ENCODE data around the gene ETNK2. TPM values are rescaled to one million over a fixed set of nuclear protein-coding genes. Genes with fewer than 3 reads are reported as not detected.
A peak's percentile ranks its signal among the peaks of the same experiment; 100 is the strongest.

ETNK2 gene
- total RNA-seq, 6 donors from 2014 or later, result 3.2 to 8.9 (median 6.0) TPM; not detected in 1

DNA sequence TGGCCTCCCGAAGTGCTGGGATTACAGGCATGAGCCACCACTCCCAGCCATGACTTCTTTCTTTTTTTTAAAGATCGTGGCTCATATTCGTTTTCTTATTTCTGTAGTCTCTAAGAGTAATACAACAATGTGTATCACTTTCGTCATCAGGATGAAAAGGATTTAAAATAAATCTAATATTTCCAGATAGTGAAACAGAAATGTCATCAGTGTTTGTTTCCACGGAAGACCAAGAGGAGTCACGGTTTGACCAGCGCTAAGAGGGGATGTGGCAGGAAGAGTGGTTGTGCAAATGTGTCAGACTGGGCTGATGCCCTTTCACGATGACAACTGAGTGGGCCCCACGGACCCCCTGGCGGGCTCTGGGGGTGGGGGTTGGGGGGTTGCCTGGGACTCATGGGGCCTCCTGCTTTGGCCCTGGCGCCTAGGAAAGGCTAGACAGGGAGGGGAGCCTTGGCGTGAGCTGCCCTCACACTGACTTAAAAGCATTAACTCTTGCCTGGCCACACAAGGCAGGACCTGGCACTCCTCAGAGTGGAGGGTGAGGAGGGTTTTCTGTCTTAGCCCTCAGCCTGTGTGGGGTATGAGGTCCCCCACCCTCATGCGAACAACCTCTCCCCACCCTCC, 70.6 kb downstream of the ETNK2 start:
- DNase-seq (peak in 1 of 2 donors; percentile 50), ATAC-seq (ENCODE audit: low FRiP score in 2 of 2) (peak in 1 of 2 donors; percentile 12)
- TF ChIP-seq EP300 (IDR thresholded peaks at IDR 0.05) (no peak), POLR2AphosphoS5 (IDR thresholded peaks at IDR 0.05) (no peak), POLR2A (IDR thresholded peaks at IDR 0.05) (no peak)
- TF ChIP-seq, protein P1, sequence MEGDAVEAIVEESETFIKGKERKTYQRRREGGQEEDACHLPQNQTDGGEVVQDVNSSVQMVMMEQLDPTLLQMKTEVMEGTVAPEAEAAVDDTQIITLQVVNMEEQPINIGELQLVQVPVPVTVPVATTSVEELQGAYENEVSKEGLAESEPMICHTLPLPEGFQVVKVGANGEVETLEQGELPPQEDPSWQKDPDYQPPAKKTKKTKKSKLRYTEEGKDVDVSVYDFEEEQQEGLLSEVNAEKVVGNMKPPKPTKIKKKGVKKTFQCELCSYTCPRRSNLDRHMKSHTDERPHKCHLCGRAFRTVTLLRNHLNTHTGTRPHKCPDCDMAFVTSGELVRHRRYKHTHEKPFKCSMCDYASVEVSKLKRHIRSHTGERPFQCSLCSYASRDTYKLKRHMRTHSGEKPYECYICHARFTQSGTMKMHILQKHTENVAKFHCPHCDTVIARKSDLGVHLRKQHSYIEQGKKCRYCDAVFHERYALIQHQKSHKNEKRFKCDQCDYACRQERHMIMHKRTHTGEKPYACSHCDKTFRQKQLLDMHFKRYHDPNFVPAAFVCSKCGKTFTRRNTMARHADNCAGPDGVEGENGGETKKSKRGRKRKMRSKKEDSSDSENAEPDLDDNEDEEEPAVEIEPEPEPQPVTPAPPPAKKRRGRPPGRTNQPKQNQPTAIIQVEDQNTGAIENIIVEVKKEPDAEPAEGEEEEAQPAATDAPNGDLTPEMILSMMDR (IDR thresholded peaks at IDR 0.05), result no peak
- H3K36me3 ChIP-seq, result no peaks in the 10 kb centered on the region
- H3K4me1 ChIP-seq, result peaks cover 95% of the 10 kb centered on the region in 4 donors
- H3K9me3 ChIP-seq, result no peaks in the 10 kb centered on the region
- peak overlapping the region in 2 of 4 donors; percentile 0 to 7 for H3K4me3 ChIP-seq
- 24 to 25% methylated on average over 11 to 12 of the region's 13 CpGs for WGBS, 2 donors
- H3K27ac ChIP-seq, result peak overlapping the region; percentile 82 to 92 (median 92)
- H3K27me3 ChIP-seq, result no peaks in the 10 kb centered on the region

Other genes with a start within 250 kb of the ETNK2 start
- 10 to 100 TPM; 33.8 to 76.5 (median 63.9) TPM for gene SOX13, start 78.9 kb downstream of the ETNK2 start, total RNA-seq
- under 1 TPM in 3 of 6 donors, not detected in 3; 0.64 to 0.76 (median 0.66) TPM for gene REN, start 14.3 kb upstream of the ETNK2 start, total RNA-seq
- gene KISS1, start 44.4 kb upstream of the ETNK2 start, total RNA-seq, result 1 to 10 TPM in 1 of 6 donors, under 1 TPM in 1, not detected in 4; 0.91 to 6.5 TPM
- gene GOLT1A, start 61.9 kb upstream of the ETNK2 start, total RNA-seq, result 10 to 100 TPM in 3 of 6 donors, 1 to 10 TPM in 2, not detected in 1; 7.5 to 18.5 (median 10.1) TPM
- gene PLEKHA6, start 207.9 kb upstream of the ETNK2 start, total RNA-seq, result 1 to 10 TPM; 3.3 to 6.9 (median 4.9) TPM

All from upper lobe of left lung (tissue), 6 donors.